OCI-LY7 (cell line): ENCODE data around the gene KCNJ16. TPM values are rescaled to one million over a fixed set of nuclear protein-coding genes. Genes with fewer than 3 reads are reported as not detected.

Source experiments
- BruUV-seq: library from RNA; stranded (reverse); fragments of 400-500 nt; replicated peaks from 2 replicates; lab custom pipeline; 2021; lab: Mats Ljungman, UMichigan
- CTCF ChIA-PET: fragments of 300-600 bp; sonication (Branson Sonifier 250); formaldehyde crosslinking; loops from one replicate; lab custom pipeline; 2022; ENCODE audit warnings: antibody characterized with exemption; ENCODE audit not compliant: unreplicated experiment; lab: Charles Lee
- POLR2A ChIA-PET: fragments of 300-600 bp; sonication (Branson Sonifier 250); formaldehyde crosslinking; loops from one replicate; lab custom pipeline; 2022; ENCODE audit warnings: antibody characterized with exemption; lab: Charles Lee
- DNase-seq: peaks from one replicate; pipeline ENCODE4 v3.0.0-alpha.2; 2015; ENCODE audit warnings: low spot score
- H2AFZ ChIP-seq: fragments of 200-600 bp; sonication (generic), shearing (Covaris generic); 2 replicates; pipeline ENCODE4 v1.6.1; 2014; ENCODE audit warnings: mild to moderate bottlenecking, antibody characterized with exemption, low read length, moderate library complexity
- H3K27ac ChIP-seq: fragments of 200-600 bp; sonication (generic); 2 replicates; pipeline ENCODE4 v1.5.1; 2014; ENCODE audit warnings: mixed run types, low read depth, mild to moderate bottlenecking, moderate library complexity, low read length, inconsistent platforms; ENCODE audit not compliant: poor library complexity, severe bottlenecking
- H3K36me3 ChIP-seq: fragments of 200-600 bp; sonication (generic); 2 replicates; pipeline ENCODE4 v1.6.1; 2014; ENCODE audit warnings: mild to moderate bottlenecking, antibody characterized with exemption, low read length, moderate library complexity, mixed read lengths; ENCODE audit not compliant: insufficient read depth
- H3K4me1 ChIP-seq: fragments of 200-600 bp; sonication (generic); 2 replicates; pipeline ENCODE4 v1.5.1; 2014; ENCODE audit warnings: mild to moderate bottlenecking, low read length; ENCODE audit not compliant: insufficient read depth, poor library complexity, severe bottlenecking
- H3K4me2 ChIP-seq: fragments of 200-600 bp; sonication (generic); 2 replicates; pipeline ENCODE4 v1.6.1; 2014; ENCODE audit warnings: mild to moderate bottlenecking, low read length
- H3K4me3 ChIP-seq: fragments of 200-600 bp; sonication (generic); 2 replicates; pipeline ENCODE4 v1.5.1; 2014; ENCODE audit warnings: mild to moderate bottlenecking, low read depth, low read length; ENCODE audit not compliant: poor library complexity, severe bottlenecking
- H3K79me2 ChIP-seq: fragments of 200-600 bp; sonication (generic); 2 replicates; pipeline ENCODE4 v1.6.1; 2016; ENCODE audit warnings: low read depth, mild to moderate bottlenecking, low read length, moderate library complexity, mixed read lengths; ENCODE audit not compliant: insufficient read depth
- H3K9me2 ChIP-seq: fragments of 200-600 bp; sonication (generic); 2 replicates; pipeline ENCODE4 v1.6.1; 2016; ENCODE audit warnings: mild to moderate bottlenecking, low read length, mixed read lengths; ENCODE audit not compliant: insufficient read depth
- H3K9me3 ChIP-seq: fragments of 200-600 bp; sonication (generic); 2 replicates; pipeline ENCODE4 v1.6.1; 2014; ENCODE audit warnings: mild to moderate bottlenecking, mixed run types, low read length, mixed read lengths
- H4K20me1 ChIP-seq: fragments of 200-600 bp; sonication (generic); 2 replicates; pipeline ENCODE4 v1.6.1; 2014; ENCODE audit warnings: mild to moderate bottlenecking, antibody characterized with exemption, low read length, moderate library complexity, mixed read lengths; ENCODE audit not compliant: insufficient read depth
- CTCF ChIP-seq: fragments of 200-600 bp; sonication (generic); conservative IDR thresholded peaks from 2 replicates; pipeline ENCODE4 v1.5.1; 2014; ENCODE audit warnings: mild to moderate bottlenecking, antibody characterized with exemption, low read length, moderate library complexity, mixed read lengths
- EZH2phosphoT487 ChIP-seq: fragments of 200-600 bp; sonication (generic); IDR thresholded peaks from 2 replicates; pipeline ENCODE4 v1.6.1; 2018; ENCODE audit warnings: low read depth, borderline replicate concordance, mild to moderate bottlenecking, mixed run types, antibody characterized with exemption, low read length, moderate library complexity, mixed read lengths
- intact Hi-C: fragments of 100-400 bp; cut with micrococcal nuclease; formaldehyde crosslinking; loops from one replicate; pipeline ENCODE4 v1.10.0; 2022; ENCODE audit not compliant: unreplicated experiment
- total RNA-seq, 2 experiments: library from RNA; depleted of rRNA in 1 of 2; stranded (reverse); fragments of >200 nt in 1 of 2; shearing (Covaris generic) in 1 of 2; gene quantifications; 2 replicates each; pipeline ENCODE4 v1.2.3, GENCODE V29; 2014 to 2022

The KCNJ16 gene
- total RNA-seq, 2 experiments from 2014 or later, result not detected

- no peak overlapping the region for H2AFZ ChIP-seq
- H3K9me2 ChIP-seq, result no peaks in the 10 kb centered on the region
- no peak overlapping the region for H3K4me3 ChIP-seq
- no peaks in the 10 kb centered on the region for H4K20me1 ChIP-seq
- H3K9me3 ChIP-seq, result no peaks in the 10 kb centered on the region
- H3K79me2 ChIP-seq, result no peaks in the 10 kb centered on the region
- no peaks in the 10 kb centered on the region for H3K36me3 ChIP-seq
- H3K4me1 ChIP-seq, result no peaks in the 10 kb centered on the region
- H3K27ac ChIP-seq, result no peak overlapping the region
- no peak for TF ChIP-seq EZH2phosphoT487
- TF ChIP-seq CTCF, result no peak
- BruUV-seq, result no TSS peak
- intact Hi-C loops, result no loop called here
- DNase-seq, result no peak
- CTCF ChIA-PET, result no interaction called here
- POLR2A ChIA-PET, result interaction anchor here (0.6 kb wide), 1 partner anchor 36 kb away, joined by 3 read pairs; no protein-coding TSS in a partner anchor
- no peak overlapping the region for H3K4me2 ChIP-seq
Measured at GRCh38 chr17:70028978-70029767, 45.9 kb upstream of the KCNJ16 start.

GRCh38 chr17:70030371-70030770, 44.7 kb upstream of the KCNJ16 start:
- no peaks in the 10 kb centered on the region for H3K36me3 ChIP-seq
- no peak for TF ChIP-seq EZH2phosphoT487
- no peak for TF ChIP-seq CTCF
- H3K4me3 ChIP-seq, result no peak overlapping the region
- H3K79me2 ChIP-seq, result no peaks in the 10 kb centered on the region
- no peak overlapping the region for H3K27ac ChIP-seq
- no peak overlapping the region for H3K4me2 ChIP-seq
- intact Hi-C loops, result no loop called here
- H4K20me1 ChIP-seq, result no peaks in the 10 kb centered on the region
- ChIA-PET CTCF (no interaction called here), POLR2A (interaction anchor here (0.6 to 0.8 kb wide), 4 partner anchors 26 to 148 kb away, joined by 3 to 4 read pairs (median 3); no protein-coding TSS in a partner anchor)
- H2AFZ ChIP-seq, result no peak overlapping the region
- no peaks in the 10 kb centered on the region for H3K9me2 ChIP-seq
- no peaks in the 10 kb centered on the region for H3K4me1 ChIP-seq
- no peak for DNase-seq
- BruUV-seq, result no TSS peak
- no peaks in the 10 kb centered on the region for H3K9me3 ChIP-seq

DNA sequence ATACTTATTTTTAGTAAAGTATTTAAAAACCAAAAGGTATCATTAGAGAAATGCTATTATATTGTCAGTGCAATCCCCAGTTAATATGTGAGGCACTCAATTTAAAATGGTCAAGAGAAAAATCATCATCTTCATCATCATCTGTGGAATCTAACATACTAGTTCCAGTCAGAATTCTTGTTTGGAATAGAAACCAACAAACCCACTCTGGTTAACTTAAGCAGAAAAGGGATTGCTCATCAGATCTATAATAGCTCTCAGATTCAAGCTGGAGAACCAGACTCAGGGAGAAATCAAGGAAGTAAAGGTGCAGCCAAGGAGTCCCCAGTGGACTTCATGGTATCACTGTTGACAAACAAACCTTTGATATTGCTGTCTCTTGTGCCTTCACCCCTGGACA, 43.7 kb upstream of the KCNJ16 start:
- BruUV-seq, result no TSS peak
- H3K27ac ChIP-seq, result no peak overlapping the region
- no peaks in the 10 kb centered on the region for H3K4me1 ChIP-seq
- ChIA-PET POLR2A (interaction anchor here (0.7 to 0.9 kb wide), 3 partner anchors 24 to 85 kb away, joined by 3 read pairs; no protein-coding TSS in a partner anchor), CTCF (no interaction called here)
- no peaks in the 10 kb centered on the region for H3K9me3 ChIP-seq
- H4K20me1 ChIP-seq, result no peaks in the 10 kb centered on the region
- H2AFZ ChIP-seq, result no peak overlapping the region
- TF ChIP-seq EZH2phosphoT487 (no peak), CTCF (no peak)
- H3K4me2 ChIP-seq, result no peak overlapping the region
- no peaks in the 10 kb centered on the region for H3K79me2 ChIP-seq
- DNase-seq, result no peak
- intact Hi-C loops, result no loop called here
- no peaks in the 10 kb centered on the region for H3K36me3 ChIP-seq
- H3K4me3 ChIP-seq, result no peak overlapping the region
- H3K9me2 ChIP-seq, result no peaks in the 10 kb centered on the region
